ENCODE data around the gene MALT1.

- TF ChIP-seq POLR2AphosphoS5 (IDR thresholded peaks at IDR 0.05; ENCODE audit: low read depth) (no peak), CTCF (conservative IDR thresholded peaks at IDR 0.05; ENCODE audit: low read depth in 2 of 2) (no peak), EZH2phosphoT487 (IDR thresholded peaks at IDR 0.05; ENCODE audit: unreplicated experiment) (no peak), EZH2 (IDR thresholded peaks at IDR 0.05; ENCODE audit: low read depth, unreplicated experiment) (no peak), JUNB (IDR thresholded peaks at IDR 0.05; ENCODE audit: unreplicated experiment) (no peak), REST (IDR thresholded peaks at IDR 0.05; ENCODE audit: unreplicated experiment) (no peak), CREB1 (CRISPR knock-in tag; IDR thresholded peaks at IDR 0.05; ENCODE audit: low read depth) (no peak), ZNF114 (CRISPR knock-in tag; IDR thresholded peaks at IDR 0.05) (no peak), ZNF331 (CRISPR knock-in tag; IDR thresholded peaks at IDR 0.05; ENCODE audit: low read depth) (no peak), ZNF462 (CRISPR knock-in tag; IDR thresholded peaks at IDR 0.05) (no peak), STAT1 (IDR thresholded peaks at IDR 0.05; ENCODE audit: unreplicated experiment) (no peak)
These were observed 104.8 kb downstream of the MALT1 start for GRCh38 chr18:58776084-58776483.
